Measurements from ENCODE around the gene HYLS1.

DNA sequence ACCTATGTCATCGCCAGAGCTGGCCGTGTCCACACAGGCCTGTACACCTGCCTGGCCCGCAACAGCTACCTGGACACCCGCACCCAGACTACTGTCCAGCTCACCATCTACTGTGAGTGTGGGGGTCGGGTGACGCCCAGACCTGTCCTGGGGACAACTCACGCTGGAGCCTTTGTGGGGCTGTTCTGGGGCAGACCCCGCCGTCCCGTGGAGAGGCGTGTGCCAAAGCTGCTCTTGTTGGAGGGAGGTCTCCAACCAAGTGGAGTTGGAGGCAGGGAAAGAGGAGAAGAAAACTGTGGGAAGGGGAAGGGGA, 62.7 kb downstream of the HYLS1 start:
- TF ChIP-seq, protein P1, sequence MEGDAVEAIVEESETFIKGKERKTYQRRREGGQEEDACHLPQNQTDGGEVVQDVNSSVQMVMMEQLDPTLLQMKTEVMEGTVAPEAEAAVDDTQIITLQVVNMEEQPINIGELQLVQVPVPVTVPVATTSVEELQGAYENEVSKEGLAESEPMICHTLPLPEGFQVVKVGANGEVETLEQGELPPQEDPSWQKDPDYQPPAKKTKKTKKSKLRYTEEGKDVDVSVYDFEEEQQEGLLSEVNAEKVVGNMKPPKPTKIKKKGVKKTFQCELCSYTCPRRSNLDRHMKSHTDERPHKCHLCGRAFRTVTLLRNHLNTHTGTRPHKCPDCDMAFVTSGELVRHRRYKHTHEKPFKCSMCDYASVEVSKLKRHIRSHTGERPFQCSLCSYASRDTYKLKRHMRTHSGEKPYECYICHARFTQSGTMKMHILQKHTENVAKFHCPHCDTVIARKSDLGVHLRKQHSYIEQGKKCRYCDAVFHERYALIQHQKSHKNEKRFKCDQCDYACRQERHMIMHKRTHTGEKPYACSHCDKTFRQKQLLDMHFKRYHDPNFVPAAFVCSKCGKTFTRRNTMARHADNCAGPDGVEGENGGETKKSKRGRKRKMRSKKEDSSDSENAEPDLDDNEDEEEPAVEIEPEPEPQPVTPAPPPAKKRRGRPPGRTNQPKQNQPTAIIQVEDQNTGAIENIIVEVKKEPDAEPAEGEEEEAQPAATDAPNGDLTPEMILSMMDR (conservative IDR thresholded peaks at IDR 0.05; ENCODE audit: low read depth, low read length): no peak
- TF ChIP-seq EZH2 (IDR thresholded peaks at IDR 0.05; ENCODE audit: borderline replicate concordance, low read depth, low read length, poor library complexity, severe bottlenecking): no peak

Data from A673 (cell line).